ENCODE results near the gene CSNK1A1L.

- no peak; the same call in 1 of the 2 replicates for TF ChIP-seq MTA1 (CRISPR knock-in tag; IDR thresholded peaks at IDR 0.05; ENCODE audit: borderline replicate concordance)
- TF ChIP-seq CTCF (CRISPR knock-in tag; IDR thresholded peaks at IDR 0.05) = no peak
Measured at GRCh38 chr13:37070145-37070695, 35.2 kb downstream of the CSNK1A1L start.
